Peyer's patch (tissue), 4 donors: ENCODE data around the gene PLCH1.

Source experiments
- POLR2A ChIP-seq, 2 donors: fragments of 450-650 bp; IDR thresholded peaks; one replicate each; pipeline ENCODE4 v1.5.1; 2017; ENCODE audit warnings: antibody characterized with exemption in 2 of 2, mild to moderate bottlenecking in 2 of 2, moderate library complexity in 2 of 2
- TF ChIP-seq, protein P1 (sequence below), 6 experiments: fragments of 450-650 bp in 4 of 6; fragments of 200-600 bp in 2 of 6; sonication (generic) in 1 of 6; IDR thresholded peaks; one replicate each; pipeline ENCODE4 v1.5.1; 2017 to 2019; ENCODE audit warnings: antibody characterized with exemption in 6 of 6, mild to moderate bottlenecking in 3 of 6, moderate library complexity in 1 of 6

DNA sequence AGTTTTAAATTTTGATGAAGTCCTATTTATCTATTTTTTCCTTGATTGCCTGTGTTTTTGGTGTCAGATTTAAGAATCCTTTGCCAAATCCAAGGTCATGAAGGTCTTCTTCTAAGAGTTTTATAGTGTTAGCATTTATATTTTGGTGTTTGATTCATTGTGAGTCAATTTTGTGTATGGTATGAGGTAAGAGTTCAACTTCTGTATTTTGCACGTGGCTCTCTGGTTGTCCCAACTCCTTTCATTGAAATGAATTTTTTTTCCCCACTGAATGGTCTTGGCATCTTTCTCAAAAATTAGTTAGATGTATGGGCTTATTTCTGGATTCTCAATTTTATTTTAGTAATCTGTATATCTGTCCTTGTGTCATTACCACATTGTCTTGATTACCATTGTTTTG is 394.3 kb downstream of the PLCH1 start:
- TF ChIP-seq, protein P1, sequence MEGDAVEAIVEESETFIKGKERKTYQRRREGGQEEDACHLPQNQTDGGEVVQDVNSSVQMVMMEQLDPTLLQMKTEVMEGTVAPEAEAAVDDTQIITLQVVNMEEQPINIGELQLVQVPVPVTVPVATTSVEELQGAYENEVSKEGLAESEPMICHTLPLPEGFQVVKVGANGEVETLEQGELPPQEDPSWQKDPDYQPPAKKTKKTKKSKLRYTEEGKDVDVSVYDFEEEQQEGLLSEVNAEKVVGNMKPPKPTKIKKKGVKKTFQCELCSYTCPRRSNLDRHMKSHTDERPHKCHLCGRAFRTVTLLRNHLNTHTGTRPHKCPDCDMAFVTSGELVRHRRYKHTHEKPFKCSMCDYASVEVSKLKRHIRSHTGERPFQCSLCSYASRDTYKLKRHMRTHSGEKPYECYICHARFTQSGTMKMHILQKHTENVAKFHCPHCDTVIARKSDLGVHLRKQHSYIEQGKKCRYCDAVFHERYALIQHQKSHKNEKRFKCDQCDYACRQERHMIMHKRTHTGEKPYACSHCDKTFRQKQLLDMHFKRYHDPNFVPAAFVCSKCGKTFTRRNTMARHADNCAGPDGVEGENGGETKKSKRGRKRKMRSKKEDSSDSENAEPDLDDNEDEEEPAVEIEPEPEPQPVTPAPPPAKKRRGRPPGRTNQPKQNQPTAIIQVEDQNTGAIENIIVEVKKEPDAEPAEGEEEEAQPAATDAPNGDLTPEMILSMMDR (IDR thresholded peaks at IDR 0.05) = no peak
- no peak for TF ChIP-seq POLR2A (IDR thresholded peaks at IDR 0.05)
